HepG2 (cell line): ENCODE results near the gene SUSD3. TPM values are rescaled to one million over a fixed set of nuclear protein-coding genes. Genes with fewer than 3 reads are reported as not detected.

ENCODE experiments used
- AKAP8 ChIP-seq: sonication (generic); formaldehyde crosslinking; IDR thresholded peaks from 2 replicates; pipeline ENCODE4 v1.5.1; 2020; ENCODE audit warnings: mild to moderate bottlenecking, missing genetic modification reagents
- ATF7-NPFF ChIP-seq: sonication (generic); formaldehyde crosslinking; IDR thresholded peaks from 2 replicates; pipeline ENCODE4 v1.8.1; 2023; ENCODE audit warnings: mild to moderate bottlenecking, low read depth, missing genetic modification reagents, moderate library complexity
- BHLHE40 ChIP-seq: IDR thresholded peaks from 2 replicates; pipeline ENCODE4 v1.6.1; 2011; ENCODE audit warnings: low read length, improper control_type of control experiment
- GTF3A ChIP-seq: sonication (generic); formaldehyde crosslinking; conservative IDR thresholded peaks from 2 replicates; pipeline ENCODE4 v1.4.0; 2020; ENCODE audit warnings: mild to moderate bottlenecking, missing genetic modification reagents
- HMG20A ChIP-seq: IDR thresholded peaks from 2 replicates; pipeline ENCODE4 v1.6.1; 2016; ENCODE audit warnings: borderline replicate concordance
- HNRNPH1 ChIP-seq: fragments of 200-400 bp; formaldehyde crosslinking; optimal IDR thresholded peaks from 2 replicates; pipeline ENCODE3; 2017; ENCODE audit warnings: mild to moderate bottlenecking, low read depth, low read length
- KDM3A ChIP-seq: IDR thresholded peaks from 2 replicates; pipeline ENCODE4 v1.6.1; 2018; ENCODE audit warnings: low read depth, missing compliant biosample characterization
- LCORL ChIP-seq, 2 experiments: fragments of 450-650 bp in 1 of 2; sonication (generic) in 1 of 2; formaldehyde crosslinking in 1 of 2; IDR thresholded peaks; 2 replicates each; pipeline versions ENCODE4 v1.5.0 to v1.6.1; 2017 to 2020; ENCODE audit warnings: antibody characterized with exemption in 1 of 2, missing genetic modification reagents in 1 of 2
- NCOA5 ChIP-seq: sonication (generic); formaldehyde crosslinking; IDR thresholded peaks from 2 replicates; pipeline ENCODE4 v1.4.0; 2020; ENCODE audit warnings: missing genetic modification reagents
- NR2F6 ChIP-seq, 2 experiments: IDR thresholded peaks; 2 replicates each; pipeline ENCODE4 v1.6.1; 2016; ENCODE audit warnings: antibody characterized with exemption in 1 of 2, mild to moderate bottlenecking in 1 of 2
- PHF21A ChIP-seq: sonication (generic); formaldehyde crosslinking; IDR thresholded peaks from 2 replicates; pipeline ENCODE4 v1.5.0; 2020; ENCODE audit warnings: mild to moderate bottlenecking, missing genetic modification reagents
- POGZ ChIP-seq: sonication (generic); formaldehyde crosslinking; IDR thresholded peaks from 2 replicates; pipeline ENCODE4 v1.4.0; 2020; ENCODE audit warnings: mild to moderate bottlenecking, missing genetic modification reagents
- RXRB ChIP-seq: IDR thresholded peaks from 2 replicates; pipeline ENCODE4 v1.6.1; 2016; ENCODE audit warnings: borderline replicate concordance, missing genetic modification reagents, missing compliant biosample characterization
- SALL1 ChIP-seq: sonication (generic); formaldehyde crosslinking; IDR thresholded peaks from 2 replicates; pipeline ENCODE4 v1.8.0; 2022; ENCODE audit warnings: mild to moderate bottlenecking, missing genetic modification reagents
- SRF ChIP-seq: IDR thresholded peaks from 2 replicates; pipeline ENCODE4 v1.6.1; 2011; ENCODE audit warnings: mild to moderate bottlenecking, low read depth, low read length, moderate library complexity
- ZMYM4 ChIP-seq: sonication (generic); formaldehyde crosslinking; IDR thresholded peaks from 2 replicates; pipeline ENCODE4 v1.8.1; 2023; ENCODE audit warnings: mild to moderate bottlenecking, missing genetic modification reagents
- ZNF101 ChIP-seq: sonication (generic); formaldehyde crosslinking; IDR thresholded peaks from 2 replicates; pipeline ENCODE4 v1.4.0; 2020; ENCODE audit warnings: mild to moderate bottlenecking, low read depth, missing genetic modification reagents, borderline replicate concordance
- ZNF230 ChIP-seq: sonication (generic); formaldehyde crosslinking; IDR thresholded peaks from 2 replicates; pipeline ENCODE4 v1.4.0; 2020; ENCODE audit warnings: mild to moderate bottlenecking, missing genetic modification reagents
- ZNF430 ChIP-seq: sonication (generic); formaldehyde crosslinking; IDR thresholded peaks from 2 replicates; pipeline ENCODE4 v1.9.0; 2021; ENCODE audit warnings: mild to moderate bottlenecking, missing genetic modification reagents
- ZNF552 ChIP-seq: sonication (generic); formaldehyde crosslinking; IDR thresholded peaks from 2 replicates; pipeline ENCODE4 v1.9.0; 2022; ENCODE audit warnings: missing genetic modification reagents, mild to moderate bottlenecking, borderline replicate concordance
- ZNF556 ChIP-seq: sonication (generic); formaldehyde crosslinking; IDR thresholded peaks from 2 replicates; pipeline ENCODE4 v1.4.0; 2020; ENCODE audit warnings: mild to moderate bottlenecking, missing genetic modification reagents, borderline replicate concordance
- ZNF644 ChIP-seq: IDR thresholded peaks from 2 replicates; pipeline ENCODE4 v1.6.1; 2016; ENCODE audit warnings: low read depth
- polyA plus RNA-seq, 8 experiments: library from polyadenylated mRNA; depleted of rRNA in 3 of 8; stranded (reverse) in 7 of 8; unstranded in 1 of 8; fragments of >200 nt; fragmentation: Illumina TruSeq in 4 of 8; extraction: Trizol in 4 of 8; gene quantifications; 2 replicates each; pipeline versions ENCODE4 v1.2.1 to v1.2.3, GENCODE V29; 2011 to 2016; ENCODE audit warnings: low read depth in 4 of 8, missing spikeins in 1 of 8, mixed read lengths in 1 of 8; ENCODE audit not compliant: insufficient read depth in 1 of 8
- total RNA-seq, 5 experiments: library from RNA; depleted of rRNA; stranded (reverse); fragments of >200 nt; fragmentation: Illumina TruSeq; extraction: Trizol; gene quantifications; 2 replicates each; pipeline ENCODE4 v1.2.3, GENCODE V29; 2016; ENCODE audit warnings: low read depth in 1 of 5
- TF ChIP-seq, protein P1 (sequence below): IDR thresholded peaks from 2 replicates; pipeline ENCODE4 v1.6.1; 2016; ENCODE audit warnings: low read depth, missing genetic modification reagents, missing compliant biosample characterization
- TF ChIP-seq, protein P2 (sequence below): sonication (generic); formaldehyde crosslinking; IDR thresholded peaks from 2 replicates; pipeline ENCODE4 v1.4.0; 2020; ENCODE audit warnings: missing genetic modification reagents, borderline replicate concordance

SUSD3 gene
- total and polyA plus RNA-seq, 2 of the 13 experiments (the other 11 are each of a cell fraction or from before 2014, with no cell fraction given): 7.0 to 9.1 TPM

DNA sequence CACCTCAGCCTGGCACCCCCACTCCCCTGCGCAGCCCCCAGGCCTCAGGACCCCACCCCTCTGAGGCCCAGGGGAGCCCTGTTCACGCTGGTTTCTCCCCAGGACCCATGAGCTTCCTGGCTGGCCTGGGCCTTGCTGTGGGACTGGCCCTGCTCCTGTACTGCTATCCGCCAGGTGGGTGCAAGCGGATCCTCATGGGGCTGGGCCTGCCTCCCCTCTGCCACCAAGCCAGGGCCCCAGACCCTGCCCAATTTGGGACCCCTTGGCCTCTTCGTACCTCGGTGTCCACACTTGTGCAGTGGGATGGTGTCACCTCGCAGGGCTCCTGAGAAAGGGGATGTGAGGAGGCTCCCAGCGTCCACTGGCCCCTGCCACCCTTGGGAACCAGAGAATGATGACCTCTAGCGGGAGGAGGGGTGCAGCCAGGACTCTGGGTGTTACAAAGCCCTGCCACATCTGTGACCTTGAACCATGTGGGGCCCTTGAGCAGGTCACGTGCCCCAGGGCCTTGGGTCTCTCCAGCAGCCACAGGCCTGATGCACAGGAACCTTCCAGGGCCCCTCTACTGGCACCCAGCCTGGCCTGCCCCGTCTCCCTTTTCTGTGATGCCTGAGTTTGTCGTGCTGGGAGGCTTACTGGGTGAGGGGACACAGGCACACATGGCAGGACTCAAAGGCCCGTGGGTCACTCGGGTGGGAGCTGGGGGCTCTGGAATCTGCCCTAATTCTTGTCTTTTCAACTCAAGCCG lies 53.8 kb downstream of the SUSD3 start (continued):
- TF ChIP-seq ATF7-NPFF (peak; percentile 70; the same call in 1 of the 2 replicates), AKAP8 (CRISPR knock-in tag) (peak; percentile 68; the same call in 1 of the 2 replicates), ZNF644 (peak; percentile 72; the same call in 1 of the 2 replicates), HNRNPH1 (no peak), ZNF430 (peak; percentile 60), HMG20A (CRISPR knock-in tag) (peak; percentile 70; the same call in 1 of the 2 replicates), SRF (no peak), KDM3A (CRISPR knock-in tag) (peak; percentile 83), GTF3A (CRISPR knock-in tag) (0 out of 2 replicates have a peak, but pooled peaks have one; percentile 56), RXRB (CRISPR knock-in tag) (peak; percentile 88), POGZ (CRISPR knock-in tag) (peak; percentile 78), NR2F6 (IDR thresholded peaks at IDR 0.05) (peak; percentile 92), NR2F6 (CRISPR knock-in tag; IDR thresholded peaks at IDR 0.05) (peak; percentile 97), ZNF552 (0 out of 2 replicates have a peak, but pooled peaks have one; percentile 35), ZMYM4 (CRISPR knock-in tag) (peak; percentile 82), ZNF101 (CRISPR knock-in tag) (0 out of 2 replicates have a peak, but pooled peaks have one; percentile 30), ZNF556 (CRISPR knock-in tag) (0 out of 2 replicates have a peak, but pooled peaks have one; percentile 48), LCORL (IDR thresholded peaks at IDR 0.05) (no peak), LCORL (CRISPR knock-in tag; IDR thresholded peaks at IDR 0.05) (peak; percentile 93), PHF21A (CRISPR knock-in tag) (peak; percentile 72), NCOA5 (no peak), ZNF230 (CRISPR knock-in tag) (peak; percentile 5; the same call in 1 of the 2 replicates), BHLHE40 (peak; percentile 96), SALL1 (CRISPR knock-in tag) (peak; percentile 95)
- TF ChIP-seq, protein P1, sequence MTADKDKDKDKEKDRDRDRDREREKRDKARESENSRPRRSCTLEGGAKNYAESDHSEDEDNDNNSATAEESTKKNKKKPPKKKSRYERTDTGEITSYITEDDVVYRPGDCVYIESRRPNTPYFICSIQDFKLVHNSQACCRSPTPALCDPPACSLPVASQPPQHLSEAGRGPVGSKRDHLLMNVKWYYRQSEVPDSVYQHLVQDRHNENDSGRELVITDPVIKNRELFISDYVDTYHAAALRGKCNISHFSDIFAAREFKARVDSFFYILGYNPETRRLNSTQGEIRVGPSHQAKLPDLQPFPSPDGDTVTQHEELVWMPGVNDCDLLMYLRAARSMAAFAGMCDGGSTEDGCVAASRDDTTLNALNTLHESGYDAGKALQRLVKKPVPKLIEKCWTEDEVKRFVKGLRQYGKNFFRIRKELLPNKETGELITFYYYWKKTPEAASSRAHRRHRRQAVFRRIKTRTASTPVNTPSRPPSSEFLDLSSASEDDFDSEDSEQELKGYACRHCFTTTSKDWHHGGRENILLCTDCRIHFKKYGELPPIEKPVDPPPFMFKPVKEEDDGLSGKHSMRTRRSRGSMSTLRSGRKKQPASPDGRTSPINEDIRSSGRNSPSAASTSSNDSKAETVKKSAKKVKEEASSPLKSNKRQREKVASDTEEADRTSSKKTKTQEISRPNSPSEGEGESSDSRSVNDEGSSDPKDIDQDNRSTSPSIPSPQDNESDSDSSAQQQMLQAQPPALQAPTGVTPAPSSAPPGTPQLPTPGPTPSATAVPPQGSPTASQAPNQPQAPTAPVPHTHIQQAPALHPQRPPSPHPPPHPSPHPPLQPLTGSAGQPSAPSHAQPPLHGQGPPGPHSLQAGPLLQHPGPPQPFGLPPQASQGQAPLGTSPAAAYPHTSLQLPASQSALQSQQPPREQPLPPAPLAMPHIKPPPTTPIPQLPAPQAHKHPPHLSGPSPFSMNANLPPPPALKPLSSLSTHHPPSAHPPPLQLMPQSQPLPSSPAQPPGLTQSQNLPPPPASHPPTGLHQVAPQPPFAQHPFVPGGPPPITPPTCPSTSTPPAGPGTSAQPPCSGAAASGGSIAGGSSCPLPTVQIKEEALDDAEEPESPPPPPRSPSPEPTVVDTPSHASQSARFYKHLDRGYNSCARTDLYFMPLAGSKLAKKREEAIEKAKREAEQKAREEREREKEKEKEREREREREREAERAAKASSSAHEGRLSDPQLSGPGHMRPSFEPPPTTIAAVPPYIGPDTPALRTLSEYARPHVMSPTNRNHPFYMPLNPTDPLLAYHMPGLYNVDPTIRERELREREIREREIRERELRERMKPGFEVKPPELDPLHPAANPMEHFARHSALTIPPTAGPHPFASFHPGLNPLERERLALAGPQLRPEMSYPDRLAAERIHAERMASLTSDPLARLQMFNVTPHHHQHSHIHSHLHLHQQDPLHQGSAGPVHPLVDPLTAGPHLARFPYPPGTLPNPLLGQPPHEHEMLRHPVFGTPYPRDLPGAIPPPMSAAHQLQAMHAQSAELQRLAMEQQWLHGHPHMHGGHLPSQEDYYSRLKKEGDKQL: peak; percentile 63; the same call in 1 of the 2 replicates
- TF ChIP-seq, protein P2, sequence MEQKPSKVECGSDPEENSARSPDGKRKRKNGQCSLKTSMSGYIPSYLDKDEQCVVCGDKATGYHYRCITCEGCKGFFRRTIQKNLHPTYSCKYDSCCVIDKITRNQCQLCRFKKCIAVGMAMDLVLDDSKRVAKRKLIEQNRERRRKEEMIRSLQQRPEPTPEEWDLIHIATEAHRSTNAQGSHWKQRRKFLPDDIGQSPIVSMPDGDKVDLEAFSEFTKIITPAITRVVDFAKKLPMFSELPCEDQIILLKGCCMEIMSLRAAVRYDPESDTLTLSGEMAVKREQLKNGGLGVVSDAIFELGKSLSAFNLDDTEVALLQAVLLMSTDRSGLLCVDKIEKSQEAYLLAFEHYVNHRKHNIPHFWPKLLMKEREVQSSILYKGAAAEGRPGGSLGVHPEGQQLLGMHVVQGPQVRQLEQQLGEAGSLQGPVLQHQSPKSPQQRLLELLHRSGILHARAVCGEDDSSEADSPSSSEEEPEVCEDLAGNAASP (CRISPR knock-in tag): peak; percentile 90; the same call in 1 of the 2 replicates
